ENCODE measurements around the gene ZNF48.

The ZNF48 gene

GRCh38 chr16:30444231-30445148 is 49.3 kb downstream of the ZNF48 start:
- no peak for DNase-seq

- no peak for DNase-seq
These were observed 49.9 kb downstream of the ZNF48 start for GRCh38 chr16:30445149-30445407.

- DNase-seq = peak; percentile 100
These were observed 50.4 kb downstream of the ZNF48 start, which contains the start of gene SEPHS2 for GRCh38 chr16:30445408-30446202. Gene SEPHS2, minus strand, starts transcription at chr16:30445874. Its CDS starts 147 bp downstream, at chr16:30445727.

DNA sequence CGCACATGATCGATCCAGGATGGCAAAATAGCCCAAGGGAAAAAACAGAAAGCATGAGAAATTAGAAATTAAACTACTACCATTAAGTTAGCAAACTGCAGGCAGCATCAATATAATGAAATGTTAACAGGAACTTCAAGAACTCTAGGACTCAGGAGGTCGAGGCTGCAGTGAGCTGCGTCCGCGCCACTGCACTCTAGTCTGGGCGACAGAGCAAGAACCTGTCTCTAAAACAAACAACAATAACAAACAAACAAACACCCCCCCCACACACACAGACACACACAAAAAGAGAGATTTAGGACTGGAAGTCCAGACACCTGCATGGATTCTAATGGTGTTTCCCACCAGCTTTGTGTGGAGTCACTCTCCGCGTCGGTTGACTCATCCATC is 51.0 kb downstream of the ZNF48 start:
- DNase-seq = no peak

GRCh38 chr16:30447512-30448226 is 52.4 kb downstream of the ZNF48 start:
- DNase-seq = no peak

DNA sequence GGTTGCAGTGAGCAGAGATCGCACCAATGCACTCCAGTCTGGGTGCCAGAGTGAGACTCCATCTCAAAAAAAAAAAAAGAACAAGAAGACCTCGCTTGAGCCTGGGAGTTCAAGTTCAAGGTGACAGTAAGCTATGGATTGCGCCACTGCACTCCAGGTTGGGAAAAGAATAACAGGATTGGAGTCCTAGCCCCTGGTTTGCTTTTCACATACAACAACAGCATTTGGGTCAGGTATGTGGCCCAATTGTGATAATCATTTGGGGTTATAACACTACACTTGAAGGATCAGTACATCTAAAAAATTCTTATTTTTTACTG is 53.9 kb downstream of the ZNF48 start:
- no peak for DNase-seq
